ENCODE measurements around the gene NANOS3. TPM values are rescaled to one million over a fixed set of nuclear protein-coding genes. Genes with fewer than 3 reads are reported as not detected.

Gene NANOS3
- total RNA-seq, 1 donor from 2014 or later, result 1.8 TPM

Small RNA genes lying within 50 kb of the gene (microRNA-seq; reads per million reads assigned to microRNA genes)
- gene MIR181C, result 650 reads per million, percentile 79 among the genes with 10 or more reads in this experiment
- gene MIR181D, result 401 reads per million, percentile 72 among the genes with 10 or more reads in this experiment

Other genes starting within 250 kb of the NANOS3 start
- 15.2 TPM for gene MRI1, start 112.6 kb upstream of the NANOS3 start, total RNA-seq
- gene C19orf53, start 102.7 kb upstream of the NANOS3 start, total RNA-seq, result 88.1 TPM
- gene ZSWIM4, start 81.7 kb upstream of the NANOS3 start, total RNA-seq, result 2.7 TPM
- gene BRME1, start 29.0 kb downstream of the NANOS3 start, total RNA-seq, result 0.81 TPM
- 20.0 TPM for gene CC2D1A, start 29.1 kb downstream of the NANOS3 start, total RNA-seq
- gene PODNL1, start 61.3 kb downstream of the NANOS3 start, total RNA-seq, result 3.1 TPM
- gene DCAF15, start 75.4 kb downstream of the NANOS3 start, total RNA-seq, result 15.4 TPM
- 13.0 TPM for gene RFX1, start 129.2 kb downstream of the NANOS3 start, total RNA-seq
- gene RLN3, start 151.0 kb downstream of the NANOS3 start, total RNA-seq, result not detected
- gene IL27RA, start 154.6 kb downstream of the NANOS3 start, total RNA-seq, result 5.3 TPM
- gene PALM3, start 184.9 kb downstream of the NANOS3 start, total RNA-seq, result not detected
- 7.9 TPM for gene MISP3, start 195.7 kb downstream of the NANOS3 start, total RNA-seq
- gene C19orf67, start 208.6 kb downstream of the NANOS3 start, total RNA-seq, result not detected
- gene SAMD1, start 213.6 kb downstream of the NANOS3 start, total RNA-seq, result 51.1 TPM
- 460 TPM for gene PRKACA, start 240.6 kb downstream of the NANOS3 start, total RNA-seq